ENCODE measurements around the gene MBP. TPM values are rescaled to one million over a fixed set of nuclear protein-coding genes. Genes with fewer than 3 reads are reported as not detected.

The MBP gene
- total RNA-seq, 2 experiments from 2014 or later, result 47.0 to 65.7 TPM

DNA sequence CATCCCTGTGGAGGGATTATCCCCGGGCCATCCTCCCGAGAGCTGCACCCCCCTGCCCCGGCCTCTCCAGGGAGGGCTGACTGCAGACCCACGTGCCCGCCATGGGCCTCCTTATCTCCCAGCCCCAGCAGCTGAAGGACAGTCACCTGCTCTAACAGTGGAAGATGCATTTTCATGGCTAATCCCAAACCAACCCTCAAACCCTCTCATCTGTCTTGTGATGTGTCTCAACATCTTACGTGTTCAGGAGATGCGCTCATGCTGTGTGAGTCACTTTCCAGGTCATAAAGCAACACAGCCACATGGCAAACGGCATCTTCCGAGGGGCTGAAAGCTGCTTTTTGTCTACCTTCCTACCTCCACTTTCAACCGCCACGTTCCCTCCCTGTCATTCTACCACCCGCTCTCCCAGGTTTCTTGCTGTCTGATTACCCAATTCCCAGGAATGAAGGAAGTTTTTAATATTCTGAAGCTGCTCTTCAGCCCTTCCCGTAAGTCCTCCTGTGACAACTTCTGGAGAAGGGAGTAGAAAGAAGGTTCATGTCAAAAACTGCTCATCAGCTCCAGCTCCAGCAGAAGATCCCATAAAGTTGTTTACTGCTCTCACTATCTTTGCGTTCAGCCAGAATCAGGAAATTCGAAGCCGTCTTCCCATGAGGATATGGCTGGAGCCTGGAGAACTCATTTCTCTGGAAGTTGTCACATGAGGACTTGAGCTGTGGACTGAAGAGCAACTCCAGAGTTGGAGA, 54.5 kb downstream of the MBP start:
- DNase-seq (no peak), ATAC-seq (peak; percentile 30)
- H3K9me3 Mint-ChIP-seq (ENCODE audit: low read depth), result no peaks in the 10 kb centered on the region
- ChIA-PET POLR2A (no interaction called here), CTCF (interaction anchor here (0.6 to 1.3 kb wide), 3 partner anchors 11 to 37 kb away, joined by 3 read pairs; no protein-coding TSS in a partner anchor)
- intact Hi-C loops (cut with DNase I, micrococcal nuclease), result no loop called here
- H3K4me1 Mint-ChIP-seq, result peaks cover 78% of the 10 kb centered on the region
- H3K36me3 Mint-ChIP-seq (ENCODE audit: low read depth), result peaks cover 27% of the 10 kb centered on the region
- no peaks in the 10 kb centered on the region for H3K27me3 Mint-ChIP-seq
- H3K4me3 Mint-ChIP-seq, result no peak overlapping the region
- H3K27ac Mint-ChIP-seq, result peak overlapping the region; percentile 65

DNA sequence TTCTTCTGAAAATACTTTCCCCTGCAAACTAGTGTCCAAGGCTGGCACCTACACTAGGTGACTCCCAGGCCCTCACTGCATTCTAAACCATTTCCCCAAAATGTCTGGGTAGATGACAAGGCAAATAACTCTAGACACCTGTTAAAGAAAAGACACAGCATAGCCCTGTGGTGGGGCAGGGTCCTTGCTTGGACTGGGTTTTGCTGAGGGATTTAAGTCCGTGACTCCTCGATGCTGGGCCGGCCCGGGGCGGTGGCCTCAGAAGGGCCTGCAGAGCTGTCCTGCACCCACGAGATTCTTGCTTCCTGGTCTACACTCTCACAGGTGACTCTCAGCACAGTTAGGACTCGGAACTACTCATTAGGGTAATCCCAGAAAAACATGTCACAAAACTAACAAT, 55.2 kb downstream of the MBP start:
- Mint-ChIP-seq H3K4me1 (peaks cover 78% of the 10 kb centered on the region), H3K27ac (peak overlapping the region; percentile 33), H3K4me3 (no peak overlapping the region), H3K9me3 (ENCODE audit: low read depth) (no peaks in the 10 kb centered on the region), H3K27me3 (no peaks in the 10 kb centered on the region), H3K36me3 (ENCODE audit: low read depth) (peaks cover 26% of the 10 kb centered on the region)
- ChIA-PET CTCF (interaction anchor here (0.6 to 1.3 kb wide), 3 partner anchors 10 to 38 kb away, joined by 3 read pairs; no protein-coding TSS in a partner anchor), POLR2A (no interaction called here)
- ATAC-seq (no peak), DNase-seq (no peak)
- intact Hi-C loops (cut with DNase I, micrococcal nuclease), result no loop called here

DNA sequence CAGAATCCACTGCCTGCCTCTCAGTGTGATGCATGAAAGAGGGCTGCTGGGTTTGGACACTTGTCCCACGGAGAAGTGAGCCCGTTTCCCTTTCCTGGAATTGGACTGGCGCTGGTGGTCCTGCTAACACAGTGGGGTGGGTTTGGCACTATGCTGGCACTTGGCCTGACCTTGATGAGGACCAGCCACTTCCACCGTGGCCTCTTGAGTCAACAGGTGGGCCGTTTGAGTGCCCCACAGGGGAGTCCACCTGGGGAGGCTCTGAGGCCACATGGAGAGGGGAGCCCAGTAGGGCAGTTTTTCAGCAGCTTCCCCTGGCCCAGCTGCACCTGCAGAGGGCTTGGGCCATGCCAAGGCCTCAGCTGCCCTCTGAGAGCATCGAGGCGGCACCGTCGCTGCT, 56.5 kb downstream of the MBP start:
- no peak for ATAC-seq
- intact Hi-C loops (cut with DNase I, micrococcal nuclease), result no loop called here
- no peak for DNase-seq
- ChIA-PET POLR2A (no interaction called here), CTCF (interaction anchor here (0.9 kb wide), 1 partner anchor 10 kb away, joined by 3 read pairs; no protein-coding TSS in a partner anchor)
- H3K27ac Mint-ChIP-seq, result no peak overlapping the region
- H3K27me3 Mint-ChIP-seq, result no peaks in the 10 kb centered on the region
- H3K36me3 Mint-ChIP-seq (ENCODE audit: low read depth), result peaks cover 34% of the 10 kb centered on the region
- peaks cover 80% of the 10 kb centered on the region for H3K4me1 Mint-ChIP-seq
- no peak overlapping the region for H3K4me3 Mint-ChIP-seq
- H3K9me3 Mint-ChIP-seq (ENCODE audit: low read depth), result no peaks in the 10 kb centered on the region

DNA sequence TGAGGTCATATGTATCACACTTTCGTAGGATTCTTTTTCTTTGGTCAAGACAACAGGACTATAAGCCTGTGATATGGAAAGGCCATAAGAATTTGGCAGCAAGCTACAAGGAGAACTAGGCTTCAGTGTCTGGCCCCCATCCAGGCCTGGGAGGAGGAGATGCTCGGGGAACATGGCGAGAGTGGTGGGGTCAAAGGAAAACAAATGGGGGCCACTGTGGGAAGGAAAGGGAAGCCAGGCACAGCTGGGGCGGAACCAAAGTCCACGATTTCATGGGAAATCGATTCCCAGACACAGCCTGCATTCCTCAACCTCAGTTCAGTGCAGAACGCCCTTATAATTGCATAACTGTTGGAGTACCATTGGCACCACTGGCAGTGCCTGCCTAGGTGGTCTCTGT, 58.2 kb downstream of the MBP start:
- H3K36me3 Mint-ChIP-seq (ENCODE audit: low read depth), result peaks cover 44% of the 10 kb centered on the region
- POLR2A ChIA-PET, result no interaction called here
- CTCF ChIA-PET, result interaction anchor here (1.3 kb wide), 1 partner anchor 28 kb away, joined by 5 read pairs; no protein-coding TSS in a partner anchor

DNA sequence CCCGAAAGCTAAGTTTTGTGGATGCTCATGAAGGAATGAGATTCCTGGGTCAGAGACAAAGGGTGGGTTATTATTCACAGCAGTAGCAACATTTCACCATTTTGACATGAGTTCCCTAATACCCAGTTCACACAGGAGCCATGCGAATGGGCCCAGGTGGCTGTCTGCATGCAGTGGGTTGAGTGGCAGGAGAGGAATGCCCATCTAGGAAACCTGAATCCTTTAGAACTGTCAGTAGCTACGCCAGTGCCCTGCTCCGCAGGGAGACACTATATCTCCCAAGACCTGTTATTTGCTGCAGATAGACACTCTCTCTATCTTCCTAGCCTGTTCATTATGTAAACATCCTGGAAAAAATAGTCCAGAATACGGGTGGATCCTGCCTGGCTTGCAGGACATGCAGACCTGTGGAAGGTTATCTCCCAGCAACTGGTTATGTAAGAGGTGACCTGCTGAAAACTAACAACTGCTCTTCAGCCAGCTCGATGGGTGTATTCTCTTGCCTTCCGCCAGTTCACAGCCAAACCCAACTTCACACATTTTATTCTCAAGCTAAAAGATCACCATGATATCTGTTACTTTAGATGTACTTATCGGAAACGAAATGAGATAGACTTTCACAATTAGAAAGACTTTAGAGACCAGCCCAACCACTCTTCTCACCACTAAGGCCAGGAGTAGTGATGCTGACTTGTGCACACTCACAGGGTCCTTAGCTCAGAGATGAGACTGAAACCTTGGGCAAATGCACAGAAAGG, 59.1 kb downstream of the MBP start:
- ATAC-seq (peak; percentile 58), DNase-seq (peak; percentile 38)
- CTCF ChIA-PET, result interaction anchor here (0.6 to 4.3 kb wide), 7 partner anchors 23 to 697 kb away, joined by 3 to 18 read pairs (median 3); no protein-coding TSS in a partner anchor
- Mint-ChIP-seq H3K4me3 (no peak overlapping the region), H3K27ac (peak overlapping the region; percentile 80), H3K9me3 (ENCODE audit: low read depth) (no peaks in the 10 kb centered on the region), H3K4me1 (peaks cover 84% of the 10 kb centered on the region), H3K27me3 (no peaks in the 10 kb centered on the region), H3K36me3 (ENCODE audit: low read depth) (peaks cover 38% of the 10 kb centered on the region)
- intact Hi-C loops (cut with DNase I, micrococcal nuclease), result loop anchor here in 1 of 2 experiments (2.0 kb wide), 1 partner anchor 15 kb away; no protein-coding TSS in a partner anchor
- POLR2A ChIA-PET, result interaction anchor here (0.9 kb wide), 2 partner anchors 14 to 28 kb away, joined by 5 read pairs; no protein-coding TSS in a partner anchor

More for the DNA sequence above, 58.2 kb downstream of the MBP start:
- intact Hi-C loops (cut with DNase I, micrococcal nuclease), result no loop called here
- no peak for ATAC-seq
- Mint-ChIP-seq H3K4me3 (no peak overlapping the region), H3K27me3 (no peaks in the 10 kb centered on the region), H3K27ac (peak overlapping the region; percentile 80), H3K9me3 (ENCODE audit: low read depth) (no peaks in the 10 kb centered on the region), H3K4me1 (peaks cover 82% of the 10 kb centered on the region)
- DNase-seq, result no peak

DNA sequence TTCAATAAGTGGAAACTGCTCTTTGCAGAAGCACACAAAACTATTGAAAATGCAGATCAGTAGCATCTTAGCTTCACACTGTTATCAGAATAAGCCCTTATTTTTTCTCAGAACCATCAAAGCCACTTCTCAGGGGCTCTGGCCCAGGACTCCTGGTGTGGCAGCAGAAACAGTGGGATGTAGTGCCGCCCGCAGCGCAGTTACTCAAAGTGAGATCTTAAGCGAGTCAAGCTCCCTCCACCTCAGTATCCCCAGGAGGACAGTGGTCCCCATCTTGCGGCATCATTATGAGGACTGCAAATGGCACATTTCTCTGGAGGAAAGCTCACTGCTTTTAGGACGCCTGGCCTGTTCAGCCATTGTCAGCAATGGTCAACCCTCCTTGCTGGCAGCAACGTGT, 60.0 kb downstream of the MBP start:
- ChIA-PET POLR2A (interaction anchor here (0.7 kb wide), 1 partner anchor 28 kb away, joined by 4 read pairs; no protein-coding TSS in a partner anchor), CTCF (interaction anchor here (1.2 to 6.3 kb wide), 3 partner anchors 16 to 35 kb away, joined by 3 to 42 read pairs (median 18); no protein-coding TSS in a partner anchor)
- H3K36me3 Mint-ChIP-seq (ENCODE audit: low read depth), result peaks cover 32% of the 10 kb centered on the region
- peak overlapping the region; percentile 94 for H3K27ac Mint-ChIP-seq
- peaks cover 86% of the 10 kb centered on the region for H3K4me1 Mint-ChIP-seq
- no peaks in the 10 kb centered on the region for H3K27me3 Mint-ChIP-seq
- no peak for ATAC-seq
- no peak overlapping the region for H3K4me3 Mint-ChIP-seq
- H3K9me3 Mint-ChIP-seq (ENCODE audit: low read depth), result no peaks in the 10 kb centered on the region
- intact Hi-C loops (cut with DNase I, micrococcal nuclease), result loop anchor here in 1 of 2 experiments (1.0 to 2.0 kb wide), 2 partner anchors 10 to 16 kb away; no protein-coding TSS in a partner anchor
- DNase-seq, result no peak

DNA sequence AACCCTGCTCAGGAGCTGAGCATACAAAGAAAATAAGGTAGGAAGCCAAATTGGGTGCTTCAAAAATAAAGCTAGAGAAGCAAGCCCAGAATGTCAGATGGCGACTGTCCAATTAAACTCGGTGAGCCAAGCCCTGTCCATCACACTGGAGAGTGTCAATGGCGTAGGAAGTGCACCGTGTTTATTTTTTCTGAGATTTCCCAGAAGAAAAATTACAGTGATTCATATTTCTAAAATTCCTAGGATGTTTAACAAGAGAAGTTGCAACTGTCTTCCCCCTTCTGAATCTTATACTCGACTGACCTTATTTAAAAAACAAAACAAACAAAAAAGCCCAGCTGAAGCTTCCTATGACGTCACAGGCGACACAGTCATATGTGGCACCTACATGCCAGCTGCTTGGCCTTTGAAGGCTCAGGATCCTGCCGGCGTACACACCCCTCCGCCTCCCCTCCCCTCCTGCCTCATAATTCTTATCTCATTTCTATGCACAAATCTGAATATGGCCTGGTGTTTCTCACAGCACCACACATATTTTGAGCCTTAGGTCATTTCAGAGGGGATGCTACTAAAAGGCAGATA, 60.8 kb downstream of the MBP start:
- Mint-ChIP-seq H3K9me3 (ENCODE audit: low read depth) (no peaks in the 10 kb centered on the region), H3K27me3 (no peaks in the 10 kb centered on the region), H3K27ac (peak overlapping the region; percentile 94), H3K4me1 (peaks cover 91% of the 10 kb centered on the region), H3K4me3 (no peak overlapping the region), H3K36me3 (ENCODE audit: low read depth) (peaks cover 33% of the 10 kb centered on the region)
- ATAC-seq (peak; percentile 20), DNase-seq (peak; percentile 84)
- intact Hi-C loops (cut with DNase I, micrococcal nuclease), result loop anchor here in 1 of 2 experiments (1.0 to 2.0 kb wide), 2 partner anchors 10 to 17 kb away; no protein-coding TSS in a partner anchor
- POLR2A ChIA-PET, result interaction anchor here (1.1 kb wide), 1 partner anchor 17 kb away, joined by 3 read pairs; no protein-coding TSS in a partner anchor
- CTCF ChIA-PET, result interaction anchor here (0.9 to 6.3 kb wide), 5 partner anchors 9 to 72 kb away, joined by 3 to 42 read pairs (median 6); no protein-coding TSS in a partner anchor

DNA sequence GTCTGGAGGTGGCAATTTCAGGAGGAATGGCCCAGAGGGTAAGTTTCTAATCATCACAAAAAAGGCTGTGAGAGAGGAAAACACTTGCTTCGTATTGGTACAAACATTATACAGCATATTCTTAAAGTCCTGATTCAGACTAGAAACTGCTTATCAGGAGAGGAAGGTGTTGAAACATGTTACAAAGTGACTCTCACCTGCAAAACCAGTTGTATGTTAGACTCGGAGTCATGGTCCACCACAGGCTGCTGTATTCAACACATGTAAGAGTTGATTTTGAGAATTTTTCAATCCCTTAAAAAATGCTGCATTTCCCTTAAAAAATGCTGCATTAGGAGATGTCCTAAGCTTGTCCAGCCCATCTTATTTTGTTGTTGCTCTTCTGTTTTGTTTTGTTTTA, 61.5 kb downstream of the MBP start:
- Mint-ChIP-seq H3K27me3 (no peaks in the 10 kb centered on the region), H3K4me3 (no peak overlapping the region), H3K4me1 (peaks cover 94% of the 10 kb centered on the region), H3K27ac (peak overlapping the region; percentile 94), H3K9me3 (ENCODE audit: low read depth) (no peaks in the 10 kb centered on the region), H3K36me3 (ENCODE audit: low read depth) (peaks cover 34% of the 10 kb centered on the region)
- DNase-seq (no peak), ATAC-seq (no peak)
- POLR2A ChIA-PET, result interaction anchor here (1.1 to 4.6 kb wide), 2 partner anchors 17 to 30 kb away, joined by 3 to 48 read pairs; no protein-coding TSS in a partner anchor
- intact Hi-C loops (cut with DNase I, micrococcal nuclease), result no loop called here
- CTCF ChIA-PET, result interaction anchor here (1.2 to 6.3 kb wide), 3 partner anchors 15 to 51 kb away, joined by 4 to 42 read pairs (median 18); no protein-coding TSS in a partner anchor

DNA sequence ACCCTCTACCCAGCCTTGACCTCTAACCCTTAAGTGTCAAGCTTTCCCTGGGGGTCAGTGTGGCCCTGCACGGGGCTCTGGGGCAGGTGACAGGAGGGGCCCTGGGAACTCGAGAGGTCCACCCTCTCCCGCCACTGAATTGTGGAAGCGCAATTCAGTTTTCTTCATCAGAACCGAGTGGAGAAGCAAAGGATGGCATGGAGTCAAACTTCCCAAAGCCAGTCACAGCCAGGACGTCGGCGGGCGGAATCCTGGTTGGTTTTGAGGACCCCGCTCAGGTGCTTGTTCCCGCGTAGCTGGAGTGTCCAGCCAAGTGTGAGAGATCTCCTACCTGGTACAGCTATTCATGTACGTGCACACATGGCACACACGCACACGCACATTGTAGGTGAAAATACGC, 62.0 kb downstream of the MBP start:
- ATAC-seq (no peak), DNase-seq (no peak)
- peaks cover 97% of the 10 kb centered on the region for H3K4me1 Mint-ChIP-seq
- no peaks in the 10 kb centered on the region for H3K9me3 Mint-ChIP-seq (ENCODE audit: low read depth)
- H3K4me3 Mint-ChIP-seq, result no peak overlapping the region
- POLR2A ChIA-PET, result interaction anchor here (0.6 to 4.6 kb wide), 4 partner anchors 14 to 51 kb away, joined by 3 to 48 read pairs (median 4); no protein-coding TSS in a partner anchor
- H3K36me3 Mint-ChIP-seq (ENCODE audit: low read depth), result peaks cover 39% of the 10 kb centered on the region
- CTCF ChIA-PET, result interaction anchor here (0.7 to 6.3 kb wide), 4 partner anchors 14 to 592 kb away, joined by 3 to 42 read pairs (median 12); no protein-coding TSS in a partner anchor
- no peaks in the 10 kb centered on the region for H3K27me3 Mint-ChIP-seq
- intact Hi-C loops (cut with DNase I, micrococcal nuclease), result no loop called here
- peak overlapping the region; percentile 94 for H3K27ac Mint-ChIP-seq

DNA sequence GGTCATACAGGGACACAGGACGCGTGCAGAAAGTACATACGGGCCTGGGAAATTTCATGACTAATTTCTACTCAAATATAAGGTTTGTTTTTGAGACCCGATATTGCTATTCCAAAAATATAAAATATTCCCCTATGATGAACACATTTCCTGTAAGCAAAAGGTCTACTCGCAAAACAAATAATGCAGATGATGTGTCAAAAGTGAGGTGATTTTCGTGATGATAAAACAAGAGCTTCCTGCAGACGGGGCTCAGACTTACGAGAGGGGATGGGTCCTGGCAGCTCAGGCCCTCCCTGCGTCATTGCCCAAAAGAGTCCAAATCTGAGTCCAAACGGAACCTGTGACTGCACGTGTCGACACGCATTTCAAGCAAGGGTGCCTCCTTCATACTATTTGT, 62.7 kb downstream of the MBP start:
- H3K36me3 Mint-ChIP-seq (ENCODE audit: low read depth), result peaks cover 45% of the 10 kb centered on the region
- POLR2A ChIA-PET, result interaction anchor here (0.6 to 4.6 kb wide), 4 partner anchors 14 to 52 kb away, joined by 3 to 48 read pairs (median 4); no protein-coding TSS in a partner anchor
- DNase-seq (peak; percentile 59), ATAC-seq (peak; percentile 13)
- H3K27me3 Mint-ChIP-seq, result no peaks in the 10 kb centered on the region
- intact Hi-C loops (cut with DNase I, micrococcal nuclease), result loop anchor here (2.0 to 10.0 kb wide), 4 partner anchors 15 to 695 kb away; no protein-coding TSS in a partner anchor
- peak overlapping the region; percentile 94 for H3K27ac Mint-ChIP-seq
- H3K4me3 Mint-ChIP-seq, result peak overlapping the region; percentile 18
- H3K9me3 Mint-ChIP-seq (ENCODE audit: low read depth), result no peaks in the 10 kb centered on the region
- CTCF ChIA-PET, result interaction anchor here (0.7 to 6.3 kb wide), 6 partner anchors 14 to 592 kb away, joined by 3 to 42 read pairs (median 6); no protein-coding TSS in a partner anchor
- peaks cover 99% of the 10 kb centered on the region for H3K4me1 Mint-ChIP-seq

All from activated CD4-positive, alpha-beta T cell treated with anti-CD3 and anti-CD28 coated beads for 36 hours (primary cell).